HL-60 (cell line): ENCODE data around the gene PLEKHA5.

ENCODE experiments used
- DNase-seq, 2 experiments: peaks; one replicate each; pipeline ENCODE4 v3.0.0-alpha.2; 2010 to 2020; ENCODE audit warnings: low read depth in 1 of 2, low spot score in 1 of 2
- H3K27ac ChIP-seq: fragments of 250-450 bp; sonication (Bioruptor Pico); replicated peaks from 2 replicates; pipeline ENCODE4 v1.5.1; 2020; ENCODE audit warnings: mild to moderate bottlenecking, moderate library complexity
- H3K27me3 ChIP-seq: fragments of 250-450 bp; sonication (Bioruptor Pico); 2 replicates; pipeline ENCODE4 v1.5.1; 2021; ENCODE audit warnings: mild to moderate bottlenecking, moderate library complexity; ENCODE audit not compliant: insufficient read depth, poor library complexity, severe bottlenecking
- H3K4me3 ChIP-seq: replicated peaks from 2 replicates; pipeline ENCODE4 v1.5.1; 2011; ENCODE audit warnings: mild to moderate bottlenecking, control low read depth, low read length; ENCODE audit not compliant: insufficient read depth
- GABPA ChIP-seq: IDR thresholded peaks from 2 replicates; pipeline ENCODE4 v1.6.1; 2012; ENCODE audit warnings: low read depth
- POLR2AphosphoS5 ChIP-seq: IDR thresholded peaks from 2 replicates; pipeline ENCODE4 v1.6.1; 2012; ENCODE audit warnings: low read depth
- REST ChIP-seq: IDR thresholded peaks from 2 replicates; pipeline ENCODE4 v1.6.1; 2012; ENCODE audit warnings: low read depth; ENCODE audit not compliant: insufficient replicate concordance
- SPI1 ChIP-seq: IDR thresholded peaks from 2 replicates; pipeline ENCODE4 v1.6.1; 2012; ENCODE audit warnings: low read depth, mild to moderate bottlenecking, borderline replicate concordance
- TF ChIP-seq, protein P1 (sequence below): IDR thresholded peaks from one replicate; pipeline ENCODE4 v1.5.1; 2011; ENCODE audit warnings: low read length, control low read depth, inconsistent platforms; ENCODE audit not compliant: insufficient read depth

Gene PLEKHA5

DNA sequence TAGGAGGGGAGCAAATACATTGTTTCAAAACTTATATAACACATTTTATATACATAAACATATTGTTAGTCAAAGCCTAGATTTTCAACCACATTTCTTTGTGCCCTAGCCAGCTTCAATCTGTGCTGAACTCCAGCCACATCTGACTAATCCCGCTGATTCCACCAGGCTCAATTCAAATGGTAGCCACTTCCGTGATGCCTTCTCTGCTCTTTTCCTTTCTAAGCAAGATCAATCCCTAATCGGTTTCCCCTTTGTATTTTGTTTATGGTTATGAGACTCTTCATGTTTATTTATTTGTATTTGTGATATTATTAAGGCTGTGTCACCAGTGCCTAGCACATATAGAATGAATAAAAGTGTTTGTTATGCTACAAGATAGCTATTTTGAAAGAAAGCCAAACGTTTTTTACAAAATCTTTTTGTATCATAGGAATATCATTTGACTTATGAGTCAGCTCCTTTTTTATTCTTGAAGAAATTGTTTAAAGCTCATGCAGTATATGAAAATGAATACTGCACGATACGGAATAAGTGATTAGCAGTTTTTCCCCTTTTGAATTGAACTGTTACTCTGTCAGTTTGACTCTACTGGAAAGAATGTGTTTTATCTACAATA lies 110.2 kb downstream of the PLEKHA5 start:
- no peak overlapping the region for H3K4me3 ChIP-seq
- no peak for DNase-seq
- TF ChIP-seq, protein P1, sequence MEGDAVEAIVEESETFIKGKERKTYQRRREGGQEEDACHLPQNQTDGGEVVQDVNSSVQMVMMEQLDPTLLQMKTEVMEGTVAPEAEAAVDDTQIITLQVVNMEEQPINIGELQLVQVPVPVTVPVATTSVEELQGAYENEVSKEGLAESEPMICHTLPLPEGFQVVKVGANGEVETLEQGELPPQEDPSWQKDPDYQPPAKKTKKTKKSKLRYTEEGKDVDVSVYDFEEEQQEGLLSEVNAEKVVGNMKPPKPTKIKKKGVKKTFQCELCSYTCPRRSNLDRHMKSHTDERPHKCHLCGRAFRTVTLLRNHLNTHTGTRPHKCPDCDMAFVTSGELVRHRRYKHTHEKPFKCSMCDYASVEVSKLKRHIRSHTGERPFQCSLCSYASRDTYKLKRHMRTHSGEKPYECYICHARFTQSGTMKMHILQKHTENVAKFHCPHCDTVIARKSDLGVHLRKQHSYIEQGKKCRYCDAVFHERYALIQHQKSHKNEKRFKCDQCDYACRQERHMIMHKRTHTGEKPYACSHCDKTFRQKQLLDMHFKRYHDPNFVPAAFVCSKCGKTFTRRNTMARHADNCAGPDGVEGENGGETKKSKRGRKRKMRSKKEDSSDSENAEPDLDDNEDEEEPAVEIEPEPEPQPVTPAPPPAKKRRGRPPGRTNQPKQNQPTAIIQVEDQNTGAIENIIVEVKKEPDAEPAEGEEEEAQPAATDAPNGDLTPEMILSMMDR, result no peak
- TF ChIP-seq SPI1 (no peak), GABPA (no peak)
- H3K27ac ChIP-seq, result no peak overlapping the region
- H3K27me3 ChIP-seq, result no peaks in the 10 kb centered on the region

DNA sequence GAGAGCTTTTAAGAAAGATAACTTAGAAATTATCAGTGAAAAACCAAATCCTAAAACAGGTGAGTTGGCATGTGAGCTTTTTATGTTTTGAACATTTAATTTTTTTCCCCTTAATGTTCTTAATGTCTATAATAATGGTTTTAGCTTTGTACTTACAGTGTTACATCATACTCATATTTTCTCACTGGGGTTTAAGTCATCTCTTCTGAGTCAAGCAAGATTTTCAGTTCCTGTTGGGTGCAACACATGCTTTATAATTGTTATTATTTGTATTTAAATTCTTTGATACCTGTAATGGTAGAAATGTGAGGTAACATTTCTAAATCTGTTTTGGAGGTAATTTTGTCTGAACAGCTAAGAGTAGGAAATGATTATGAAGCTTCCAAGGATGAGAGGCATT lies 113.0 kb downstream of the PLEKHA5 start:
- Histone ChIP-seq H3K4me3 (no peak overlapping the region), H3K27me3 (no peaks in the 10 kb centered on the region), H3K27ac (no peak overlapping the region)
- TF ChIP-seq GABPA (no peak), SPI1 (no peak), REST (no peak), POLR2AphosphoS5 (no peak)
- TF ChIP-seq, protein P1, result no peak
- DNase-seq, result no peak

- H3K4me3 ChIP-seq, result no peak overlapping the region
- no peaks in the 10 kb centered on the region for H3K27me3 ChIP-seq
- DNase-seq, result no peak
- no peak for TF ChIP-seq POLR2AphosphoS5
- TF ChIP-seq SPI1, result no peak
- TF ChIP-seq GABPA, result no peak
- TF ChIP-seq, protein P1, result no peak
- no peak for TF ChIP-seq REST
- H3K27ac ChIP-seq, result no peak overlapping the region
Measured at GRCh38 chr12:19243551-19243950, 114.0 kb downstream of the PLEKHA5 start.

DNA sequence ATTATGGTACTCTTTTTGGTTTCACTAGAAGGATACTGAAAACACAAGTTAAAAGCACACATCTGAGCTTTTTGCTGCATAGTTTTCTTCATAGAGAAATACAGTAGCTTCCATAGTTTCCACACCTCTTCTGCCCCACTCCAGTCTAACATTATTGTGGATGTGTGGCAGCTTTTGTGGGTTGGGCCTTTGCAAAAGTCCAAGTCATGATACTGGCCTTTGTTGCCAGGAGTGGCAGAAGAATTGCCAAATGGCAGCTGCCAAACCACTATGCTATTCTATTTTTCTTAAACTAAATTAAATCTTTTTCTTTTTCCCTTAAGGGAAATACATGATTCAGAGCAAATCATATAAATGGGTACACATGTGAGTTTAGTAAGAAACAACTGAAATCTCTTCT lies 114.8 kb downstream of the PLEKHA5 start:
- no peak for DNase-seq

More for the DNA sequence above, 114.8 kb downstream of the PLEKHA5 start:
- TF ChIP-seq, protein P1, result no peak
- TF ChIP-seq GABPA, result no peak
- no peak for TF ChIP-seq SPI1
- TF ChIP-seq REST, result no peak
- TF ChIP-seq POLR2AphosphoS5, result no peak
- Histone ChIP-seq H3K4me3 (no peak overlapping the region), H3K27ac (no peak overlapping the region), H3K27me3 (no peaks in the 10 kb centered on the region)
